ENCODE results near the gene GPRC5D.

The GPRC5D gene

DNA sequence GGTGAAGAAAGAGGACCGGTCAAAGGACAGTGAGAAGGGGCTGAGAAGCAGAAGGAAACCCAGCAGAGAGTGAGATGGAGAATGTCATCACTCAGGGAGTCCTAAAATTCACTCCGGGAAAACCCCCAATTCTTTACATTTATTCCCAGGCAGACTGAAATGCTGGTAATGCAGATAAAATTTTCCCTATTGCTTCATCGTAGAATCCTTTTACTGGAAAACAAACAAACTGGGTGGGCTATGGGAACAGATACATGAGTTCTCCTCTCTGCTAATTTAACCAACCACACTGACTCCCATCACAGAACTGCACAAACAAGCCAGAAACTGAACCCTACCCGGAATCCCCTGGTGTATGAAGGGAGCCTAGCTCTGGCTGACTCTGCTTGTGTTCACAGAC lies 27.2 kb upstream of the GPRC5D start:
- DNase-seq: no peak

GRCh38 chr12:12977231-12977630 lies 25.3 kb upstream of the GPRC5D start:
- no peak for DNase-seq

GRCh38 chr12:12976366-12976765 lies 24.4 kb upstream of the GPRC5D start:
- DNase-seq: no peak

GRCh38 chr12:12975322-12976077 lies 23.5 kb upstream of the GPRC5D start:
- DNase-seq: no peak

DNA sequence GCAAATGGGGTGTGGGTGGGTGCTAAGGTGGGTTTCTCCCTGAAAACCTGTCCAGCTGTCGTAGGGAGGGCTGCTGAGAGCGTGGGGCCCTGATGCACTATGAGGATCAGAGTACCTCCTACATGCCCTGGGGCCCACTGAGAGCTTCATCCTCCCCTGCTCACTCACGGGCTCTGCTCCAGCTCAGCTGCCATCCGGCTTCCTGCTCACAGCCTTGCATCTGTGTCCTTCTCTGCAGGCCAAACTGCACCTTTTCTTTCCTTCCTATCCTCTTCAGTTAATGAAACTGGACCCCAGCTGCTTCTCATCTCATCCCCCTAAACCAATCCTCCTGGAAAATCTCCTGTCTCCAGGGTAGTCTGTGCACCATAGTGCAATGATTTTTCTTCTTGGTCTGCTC lies 22.2 kb upstream of the GPRC5D start:
- no peak for DNase-seq

GRCh38 chr12:12973019-12973418 lies 21.0 kb upstream of the GPRC5D start:
- no peak for DNase-seq

DNA sequence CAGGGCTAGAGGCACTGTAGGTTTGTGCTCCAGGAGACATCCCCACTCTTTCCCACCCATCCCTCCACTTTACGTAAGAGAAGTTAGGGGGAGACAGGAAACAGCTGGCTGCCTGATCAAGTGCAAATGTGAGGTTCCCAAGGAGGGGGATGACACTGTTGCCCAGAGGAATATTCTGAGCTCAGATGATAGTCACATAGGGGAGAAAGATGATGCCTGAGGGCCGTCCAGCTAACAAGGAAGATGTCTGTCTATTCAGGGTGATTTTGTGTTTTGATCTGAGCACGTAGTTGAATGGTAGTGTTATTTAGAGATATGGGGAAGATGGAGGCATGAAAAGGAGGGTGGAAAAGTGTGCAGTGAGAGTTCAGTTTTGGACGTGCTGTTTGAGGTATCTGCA lies 13.9 kb upstream of the GPRC5D start:
- no peak for DNase-seq

DNA sequence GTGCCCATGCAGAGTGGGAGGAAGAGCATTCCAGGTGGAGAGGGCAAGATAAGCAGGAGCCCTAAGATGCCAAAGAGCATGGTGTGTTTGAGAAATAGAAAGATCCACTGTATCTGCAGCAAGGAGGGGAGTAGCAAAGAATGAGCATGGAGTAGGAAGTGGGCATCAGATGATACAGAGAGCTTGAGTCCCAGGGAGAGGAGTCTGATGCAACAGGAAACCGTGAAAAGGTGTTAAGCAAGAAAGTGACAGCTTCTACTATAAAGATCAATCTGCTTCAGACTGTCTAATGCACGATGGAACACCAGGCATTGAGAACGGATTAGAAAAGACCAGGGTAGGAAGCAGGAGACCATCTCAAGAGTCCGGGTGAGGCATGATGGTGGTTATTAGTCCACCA lies 12.3 kb upstream of the GPRC5D start:
- no peak for DNase-seq

GRCh38 chr12:12960639-12961209 lies 8.8 kb upstream of the GPRC5D start:
- no peak for DNase-seq

DNA sequence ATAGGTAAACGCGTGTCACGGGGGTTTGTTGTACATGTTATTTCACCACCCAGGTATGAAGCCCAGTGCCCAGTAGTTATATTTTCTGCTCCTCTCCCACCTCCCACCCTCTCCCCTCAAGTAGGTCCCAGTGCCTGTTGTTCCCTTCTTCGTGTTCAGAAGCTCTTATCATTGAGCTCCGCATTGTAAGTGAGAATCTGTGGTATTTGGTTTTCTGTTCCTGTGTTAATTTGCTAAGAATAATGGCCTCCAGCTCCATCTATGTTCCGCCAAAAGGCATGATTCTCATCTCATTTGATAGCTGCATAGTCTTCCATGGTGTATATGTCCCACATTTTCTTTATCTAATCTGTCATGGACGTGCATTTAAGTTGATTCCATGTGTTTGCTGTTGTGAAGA lies 6.9 kb upstream of the GPRC5D start:
- DNase-seq: no peak

- no peak for DNase-seq
Measured at GRCh38 chr12:12954878-12955625, 3.1 kb upstream of the GPRC5D start.

GRCh38 chr12:12954356-12954755 lies 2.4 kb upstream of the GPRC5D start:
- no peak for DNase-seq

DNA sequence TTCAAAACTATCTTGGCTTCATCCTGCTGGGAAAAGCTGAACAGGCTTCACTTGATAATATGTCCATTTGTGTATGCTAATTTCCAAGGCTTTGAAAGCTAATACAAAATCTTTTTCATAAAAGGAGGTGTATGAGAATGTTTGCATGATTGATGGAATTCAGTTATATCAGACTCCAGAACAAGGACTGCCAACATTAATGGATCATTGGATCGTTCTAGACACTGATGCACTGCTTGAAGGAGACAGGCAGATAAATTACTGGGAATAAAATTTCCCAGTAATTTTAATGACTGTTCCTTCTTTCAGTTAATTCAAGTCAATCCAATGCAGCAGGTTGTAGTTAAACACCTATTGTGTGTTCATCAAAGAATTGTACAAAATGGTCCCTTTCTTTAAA lies 466 bp downstream of the GPRC5D start:
- no peak for DNase-seq

GRCh38 chr12:12947902-12948301 lies 4.1 kb downstream of the GPRC5D start:
- DNase-seq: no peak

DNA sequence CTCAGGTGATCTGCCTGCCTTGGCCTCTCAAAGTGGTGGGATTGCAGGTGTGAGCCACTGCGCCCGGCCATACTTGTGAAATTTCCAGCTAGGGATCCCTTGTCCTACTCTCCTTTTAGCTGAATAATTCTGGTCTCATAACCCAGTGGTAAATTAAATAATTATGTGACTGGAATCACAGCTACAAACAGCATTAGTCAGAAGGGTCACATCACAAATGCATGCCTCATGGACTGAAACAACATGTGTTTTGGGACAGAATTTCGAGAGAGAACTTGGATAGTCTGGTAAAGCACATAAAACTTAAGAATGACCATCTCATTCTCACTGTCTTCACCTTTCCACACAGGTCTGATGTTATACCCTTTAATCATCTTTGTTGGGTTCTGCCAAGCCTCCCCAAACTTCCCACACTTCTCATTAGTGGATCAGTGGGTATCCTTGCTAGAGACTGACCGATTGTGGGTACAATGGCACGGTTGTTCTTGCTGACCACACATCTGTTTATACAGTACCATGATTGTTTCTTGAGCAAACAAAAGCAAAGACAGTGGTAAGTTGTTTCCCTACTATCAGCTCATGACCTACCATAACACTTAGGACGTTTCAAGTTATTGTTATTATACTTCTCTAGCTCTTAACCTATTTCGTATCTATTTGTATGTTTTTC lies 5.1 kb downstream of the GPRC5D start:
- DNase-seq: no peak

GRCh38 chr12:12945591-12945990 lies 6.4 kb downstream of the GPRC5D start:
- no peak for DNase-seq

DNA sequence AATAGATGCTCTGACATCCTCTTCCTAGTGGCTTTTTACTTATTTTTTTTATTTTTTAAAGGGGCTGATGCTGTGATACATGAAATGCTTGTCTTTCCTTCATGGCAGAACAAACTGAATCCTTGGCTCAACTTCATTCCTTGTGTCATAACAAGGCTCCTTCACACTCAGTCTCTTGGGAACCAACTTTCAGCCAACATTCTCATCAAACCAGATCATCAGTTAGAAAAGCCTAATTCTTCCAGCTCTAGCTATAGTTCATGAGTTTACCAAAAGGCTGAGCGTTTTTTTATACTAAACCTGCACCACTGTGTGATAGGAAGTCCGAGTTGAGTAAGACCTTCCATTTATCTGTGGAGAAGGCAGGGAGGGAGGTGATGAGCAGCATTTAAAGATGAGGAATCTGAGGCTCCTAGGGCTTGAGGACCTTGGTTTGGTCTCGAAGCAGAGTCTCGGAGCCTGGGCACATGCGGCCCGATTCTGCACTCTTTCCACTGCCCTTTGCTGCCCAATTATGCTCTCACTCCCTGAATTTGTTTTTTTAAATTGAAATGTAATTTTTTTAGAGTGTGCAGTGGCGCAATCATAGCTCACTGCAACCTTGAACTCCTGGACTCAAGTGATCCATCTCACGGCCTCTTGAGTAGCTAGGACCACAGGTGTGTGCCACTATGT lies 8.2 kb downstream of the GPRC5D start:
- no peak for DNase-seq

- DNase-seq: no peak
Measured at GRCh38 chr12:12941450-12942350, 10.3 kb downstream of the GPRC5D start.

DNA sequence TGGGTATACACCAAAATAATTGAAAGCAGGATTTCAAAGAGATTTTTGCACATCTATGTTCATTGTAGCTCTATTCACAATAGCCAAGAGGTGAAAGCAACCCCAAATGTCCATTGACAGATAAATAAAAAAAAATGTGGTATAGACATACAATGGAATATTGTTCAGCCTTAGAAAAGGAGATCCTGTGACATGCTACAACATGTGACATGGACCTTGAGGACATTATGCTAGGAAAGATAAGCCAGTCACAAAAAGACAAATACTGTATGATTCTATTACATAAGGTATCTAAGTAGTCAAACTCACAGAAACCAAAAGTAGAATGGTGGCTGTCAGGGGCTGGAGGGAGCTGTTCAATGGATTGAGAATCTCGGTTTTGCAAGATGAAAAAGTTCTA lies 12.1 kb downstream of the GPRC5D start:
- DNase-seq: no peak

GRCh38 chr12:12938541-12938940 lies 13.4 kb downstream of the GPRC5D start:
- DNase-seq: no peak

DNA sequence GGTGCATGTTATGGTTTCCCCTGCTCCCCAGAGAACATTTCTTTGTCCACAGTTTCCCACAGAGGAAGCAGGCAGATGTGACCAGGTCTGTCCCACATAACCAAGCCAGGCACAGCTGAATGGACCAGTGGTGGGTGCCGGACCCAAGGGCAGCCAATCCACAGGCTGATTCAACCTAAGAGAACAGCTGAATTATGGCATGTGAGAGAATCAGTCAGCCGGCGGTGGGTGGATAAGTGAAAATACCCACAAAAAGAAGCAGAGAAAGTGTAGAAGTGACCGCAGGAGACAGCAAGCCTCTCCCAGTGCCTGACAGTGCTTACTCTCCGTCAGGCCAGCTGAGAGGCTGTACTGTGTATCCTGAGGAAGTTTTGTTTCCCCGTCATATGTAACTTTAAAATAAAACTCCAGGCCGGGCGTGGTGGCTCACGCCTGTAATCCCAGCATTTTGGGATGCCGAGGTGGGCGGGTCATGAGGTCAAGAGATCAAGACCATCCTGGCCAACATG lies 14.9 kb downstream of the GPRC5D start:
- DNase-seq: no peak

- no peak for DNase-seq
Measured at GRCh38 chr12:12934556-12934955, 17.4 kb downstream of the GPRC5D start.
